ENCODE data around the gene GIT1.
A peak's percentile ranks its signal among the peaks of the same experiment; 100 is the strongest.

GIT1 gene

GRCh38 chr17:29615492-29616299 lies 26.2 kb upstream of the GIT1 start:
- DNase-seq, result peak; percentile 88

GRCh38 chr17:29615048-29615385 lies 25.6 kb upstream of the GIT1 start:
- DNase-seq, result no peak

GRCh38 chr17:29614349-29615047 lies 25.1 kb upstream of the GIT1 start:
- no peak for DNase-seq

- no peak for DNase-seq
These were observed 24.4 kb upstream of the GIT1 start for GRCh38 chr17:29613856-29614255.

- no peak for DNase-seq
These were observed 23.9 kb upstream of the GIT1 start for GRCh38 chr17:29613352-29613837.

- no peak for DNase-seq
These were observed 23.2 kb upstream of the GIT1 start for GRCh38 chr17:29612404-29613280.

GRCh38 chr17:29612094-29612403 lies 22.6 kb upstream of the GIT1 start:
- DNase-seq, result no peak

GRCh38 chr17:29611351-29612093 lies 22.1 kb upstream of the GIT1 start:
- no peak for DNase-seq

GRCh38 chr17:29610395-29610794 lies 20.9 kb upstream of the GIT1 start:
- DNase-seq, result no peak

- DNase-seq, result no peak
These were observed 19.5 kb upstream of the GIT1 start for GRCh38 chr17:29608986-29609385.

- DNase-seq, result no peak
These were observed 18.2 kb upstream of the GIT1 start for GRCh38 chr17:29607557-29608195.

- no peak for DNase-seq
These were observed 13.7 kb upstream of the GIT1 start for GRCh38 chr17:29603109-29603674.

- DNase-seq, result peak; percentile 38
These were observed 8.1 kb upstream of the GIT1 start for GRCh38 chr17:29597361-29598172.

GRCh38 chr17:29596811-29597210 lies 7.4 kb upstream of the GIT1 start:
- no peak for DNase-seq

GRCh38 chr17:29595943-29596774 lies 6.7 kb upstream of the GIT1 start:
- no peak for DNase-seq

- no peak for DNase-seq
These were observed 5.9 kb upstream of the GIT1 start for GRCh38 chr17:29595107-29595942.

GRCh38 chr17:29594519-29595090 lies 5.2 kb upstream of the GIT1 start:
- no peak for DNase-seq

- peak; percentile 50 for DNase-seq
These were observed 4.4 kb upstream of the GIT1 start for GRCh38 chr17:29593591-29594518.

All from NCI-H526 treated with DMSO at 0.1 percent for 48 hours (cell line).